GM19324 (cell line): ENCODE results near the gene METTL16.

ENCODE experiments used
- ATAC-seq: cut with Tn5 transposase; IDR thresholded peaks from one replicate; pipeline ENCODE4 v1.9.1; 2021; ENCODE audit warnings: mild to moderate bottlenecking, moderate library complexity; ENCODE audit not compliant: unreplicated experiment, low FRiP score

The METTL16 gene

GRCh38 chr17:2419486-2419885, 92.2 kb downstream of the METTL16 start:
- no peak for ATAC-seq

DNA sequence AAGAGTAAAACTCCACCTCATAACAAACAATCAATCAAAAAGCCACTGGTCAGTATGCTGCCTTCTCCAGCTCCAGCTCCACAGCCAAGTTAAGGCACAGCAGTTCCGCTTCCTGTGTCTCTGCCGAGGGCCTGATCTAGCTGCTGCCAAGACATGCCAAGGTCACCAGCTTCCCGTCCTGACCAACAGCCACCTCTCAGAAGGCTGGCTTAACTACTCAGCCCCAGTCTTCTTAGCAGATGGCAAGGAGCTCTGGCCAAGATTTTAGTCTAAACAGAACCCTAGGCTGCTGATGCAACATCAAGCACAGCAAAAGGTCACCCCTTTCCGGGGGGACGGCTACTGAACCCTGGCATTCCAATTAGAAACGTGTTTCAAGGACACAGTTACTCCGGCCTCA, 93.1 kb downstream of the METTL16 start:
- ATAC-seq: no peak

DNA sequence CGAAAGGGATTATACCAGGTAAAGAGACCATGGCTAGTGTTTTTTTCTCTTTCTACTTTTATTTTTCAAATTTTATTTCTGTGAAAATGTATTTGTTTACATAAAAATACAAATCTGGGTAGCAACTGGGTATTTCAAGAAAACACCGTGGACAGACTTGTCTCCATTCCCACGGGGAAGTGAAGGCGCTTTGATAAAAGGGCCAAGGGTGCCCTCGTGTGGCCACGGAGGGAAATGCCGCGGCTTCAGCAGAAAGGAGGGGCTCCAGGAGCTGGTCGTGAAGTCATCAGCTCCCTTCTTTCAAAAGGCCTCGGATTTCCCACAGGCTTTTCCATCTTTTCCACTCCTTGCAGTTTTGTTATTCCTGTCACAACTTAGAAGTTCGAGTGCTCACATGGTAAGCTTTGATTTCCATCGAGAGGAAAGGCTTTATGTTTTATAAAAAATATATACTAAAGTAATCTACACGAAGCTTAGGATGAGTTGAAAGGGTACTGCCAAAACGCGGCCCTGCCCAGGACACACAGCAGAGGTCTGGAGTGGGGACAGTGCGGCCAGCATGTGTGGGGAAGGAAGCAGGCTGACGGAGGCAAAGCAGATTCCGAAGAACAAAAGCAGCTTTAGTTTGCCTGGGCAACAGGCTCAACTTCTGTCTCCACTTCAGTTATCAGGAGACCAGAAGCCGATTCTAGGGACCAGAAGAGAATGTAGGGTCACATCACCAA, 95.5 kb downstream of the METTL16 start:
- ATAC-seq: no peak

- no peak for ATAC-seq
These were observed 96.6 kb downstream of the METTL16 start for GRCh38 chr17:2415081-2415480.

DNA sequence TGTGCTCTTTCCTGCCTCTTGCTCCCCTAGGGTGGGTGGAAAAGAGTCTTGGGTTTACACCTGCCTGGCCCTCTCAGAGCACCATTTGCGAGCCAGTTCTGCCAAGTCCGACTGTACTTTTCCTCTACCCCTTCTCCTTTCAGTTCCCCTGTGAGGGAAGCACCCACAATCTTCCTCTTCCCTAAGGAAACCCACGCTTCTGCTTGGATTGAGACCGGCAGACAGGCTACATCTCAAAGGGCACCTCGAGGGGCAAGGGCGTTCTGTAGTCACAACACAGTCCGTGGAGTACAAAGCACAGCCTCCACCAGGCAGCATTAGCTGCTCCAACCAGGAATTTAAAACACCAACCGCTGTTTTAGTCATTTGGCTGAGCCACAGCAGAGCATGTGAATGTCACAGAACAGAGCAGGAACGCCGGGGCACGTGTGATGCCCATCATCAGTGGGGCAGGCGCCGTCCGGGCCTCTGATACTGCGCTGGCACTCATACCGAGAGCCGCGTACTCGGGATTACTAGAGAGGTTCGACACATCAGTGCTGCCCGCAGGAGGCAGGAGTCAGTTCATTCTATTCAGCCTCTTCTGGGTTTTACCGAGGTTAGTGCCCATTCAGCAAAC, 97.1 kb downstream of the METTL16 start:
- no peak for ATAC-seq

GRCh38 chr17:2412561-2413021, 99.1 kb downstream of the METTL16 start:
- no peak for ATAC-seq

DNA sequence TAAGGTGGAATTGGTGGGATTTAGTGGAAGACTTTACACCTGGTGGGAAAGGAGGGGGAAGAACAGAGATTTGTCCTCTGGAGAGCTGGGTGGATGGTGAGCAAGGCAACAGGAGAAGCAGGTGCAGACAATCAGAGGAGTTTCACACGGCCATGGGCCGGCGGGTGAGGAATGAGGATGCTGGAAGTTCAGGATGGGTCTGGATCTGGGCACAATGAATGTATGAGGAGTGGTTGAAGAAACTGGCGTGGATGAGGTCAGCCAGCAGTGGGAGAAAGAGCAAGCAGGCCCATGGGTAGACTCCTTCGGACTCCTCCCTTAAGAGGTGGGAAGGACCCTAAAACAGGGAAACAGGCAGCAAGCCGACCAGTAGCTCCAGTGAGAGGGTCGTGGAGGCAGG, 100.7 kb downstream of the METTL16 start:
- no peak for ATAC-seq

DNA sequence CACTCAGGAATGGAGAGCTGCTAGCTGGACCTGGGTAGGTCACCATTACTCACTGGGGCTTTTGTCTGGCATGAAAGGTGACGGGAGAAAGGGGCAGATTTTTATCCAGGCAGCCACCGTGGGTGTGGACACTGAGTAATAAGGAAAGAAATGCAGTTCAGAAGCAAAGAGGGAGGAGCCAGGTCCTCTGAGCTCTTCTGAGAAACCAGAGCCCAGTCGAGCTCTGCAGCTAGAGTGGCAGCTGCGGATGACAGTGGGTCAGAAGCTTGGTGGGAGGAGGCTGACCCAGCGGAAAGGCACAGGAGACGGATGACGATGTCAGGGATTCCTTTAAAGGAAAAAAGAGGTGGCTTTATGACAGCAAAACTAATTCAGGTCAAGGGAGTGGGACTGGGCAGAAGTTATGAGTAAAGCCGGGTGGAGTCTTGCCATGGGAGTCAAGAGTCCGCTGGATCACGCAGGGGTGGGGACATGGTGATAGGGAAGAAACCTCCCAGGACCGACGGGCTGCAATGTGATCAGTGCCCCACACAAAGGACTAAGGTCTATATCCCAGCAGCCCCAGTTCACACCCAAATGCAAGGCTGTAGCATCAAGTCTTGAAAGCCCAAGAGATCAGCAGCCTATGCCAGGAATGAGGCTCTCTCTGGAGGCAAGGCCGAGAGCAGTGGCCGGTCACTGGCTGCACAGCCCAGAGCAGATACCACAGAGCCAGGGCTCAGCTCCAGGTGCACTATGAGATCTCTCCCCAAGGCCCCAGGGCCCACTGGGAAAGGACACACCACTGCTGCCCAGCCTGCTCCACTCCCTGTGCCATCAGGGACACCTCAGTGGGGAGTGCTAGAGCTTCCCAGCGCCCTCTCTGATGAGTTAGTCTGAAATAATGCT, 104.5 kb downstream of the METTL16 start:
- no peak for ATAC-seq

DNA sequence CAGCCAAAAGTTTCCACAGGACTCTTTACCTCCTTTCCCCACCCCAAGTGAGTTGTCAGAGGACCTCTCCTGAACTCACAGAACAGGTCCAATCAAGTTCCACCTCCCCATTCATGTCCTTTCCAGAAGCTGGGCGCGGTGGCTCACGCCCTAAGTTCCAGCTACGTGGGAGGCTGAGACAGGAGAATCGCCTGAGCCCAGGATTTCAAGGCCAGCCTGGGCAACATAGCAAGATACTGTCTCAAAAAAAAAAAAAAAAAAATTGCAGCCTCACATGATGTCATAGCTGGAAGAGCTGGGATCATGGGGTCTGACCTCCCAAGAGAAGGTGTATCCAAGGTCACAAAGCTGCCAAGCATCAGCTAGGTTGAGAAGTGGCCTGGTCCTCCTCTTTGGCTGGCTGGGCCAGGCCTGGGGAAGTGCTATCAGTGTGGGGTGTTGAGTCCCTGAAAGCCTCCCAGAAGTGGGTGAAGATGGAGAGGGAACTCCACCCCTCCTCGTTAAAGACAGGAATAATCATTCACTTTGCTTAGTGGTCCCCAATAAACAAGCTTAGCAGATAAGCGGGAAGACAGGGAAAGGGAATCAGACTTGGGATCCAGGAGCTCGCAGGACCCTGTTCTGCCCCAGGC, 105.3 kb downstream of the METTL16 start:
- ATAC-seq: no peak

GRCh38 chr17:2405247-2405926, 106.3 kb downstream of the METTL16 start:
- no peak for ATAC-seq

DNA sequence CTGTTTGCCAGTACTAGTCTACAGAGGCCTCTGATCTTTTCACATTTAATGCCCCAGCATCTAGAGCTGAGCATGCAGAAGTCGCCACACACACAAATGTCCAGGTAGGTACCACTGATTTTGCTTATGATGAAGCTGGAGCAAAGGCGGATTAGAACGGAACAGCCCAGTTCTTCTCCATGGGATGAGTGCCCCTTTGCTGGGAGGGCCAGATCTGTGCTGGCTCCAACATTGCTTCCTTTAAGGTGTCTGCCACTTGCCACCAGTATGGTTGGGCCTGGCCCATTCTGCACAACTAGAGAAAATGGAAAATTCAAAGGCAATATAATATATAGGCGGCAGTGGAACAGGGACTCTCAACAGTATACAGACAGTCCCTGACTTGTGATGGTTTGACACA, 108.6 kb downstream of the METTL16 start:
- no peak for ATAC-seq

GRCh38 chr17:2402544-2402943, 109.1 kb downstream of the METTL16 start:
- no peak for ATAC-seq

GRCh38 chr17:2401426-2402221, 110.1 kb downstream of the METTL16 start:
- ATAC-seq: peak; percentile 58

- peak; percentile 43 for ATAC-seq
These were observed 110.7 kb downstream of the METTL16 start, which contains the start of gene MNT for GRCh38 chr17:2400877-2401425. MNT (minus strand) TSS chr17:2401060; CDS start chr17:2400712, 348 bp downstream.

DNA sequence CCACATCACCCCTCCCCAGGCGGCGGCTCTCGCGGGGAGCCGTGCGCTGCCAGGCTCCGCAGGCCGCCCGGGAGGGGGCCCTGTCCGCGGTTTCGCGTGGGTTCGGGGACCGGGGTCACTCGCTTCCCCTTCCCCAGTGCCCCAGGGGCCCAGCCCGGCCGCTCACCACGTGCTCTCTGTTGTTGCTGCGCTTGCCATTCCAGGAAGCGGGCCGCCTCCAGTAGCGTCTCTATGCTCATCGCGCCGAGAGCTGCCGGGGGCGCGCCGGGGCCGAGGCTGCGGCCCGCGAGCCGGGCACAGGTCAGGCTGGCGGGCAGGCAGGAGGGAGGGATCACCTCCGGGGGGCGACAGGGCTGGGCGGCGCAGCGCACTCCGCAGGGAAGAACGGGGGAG, 111.2 kb downstream of the METTL16 start:
- no peak for ATAC-seq

GRCh38 chr17:2399572-2400473, 111.9 kb downstream of the METTL16 start:
- ATAC-seq: peak; percentile 39

DNA sequence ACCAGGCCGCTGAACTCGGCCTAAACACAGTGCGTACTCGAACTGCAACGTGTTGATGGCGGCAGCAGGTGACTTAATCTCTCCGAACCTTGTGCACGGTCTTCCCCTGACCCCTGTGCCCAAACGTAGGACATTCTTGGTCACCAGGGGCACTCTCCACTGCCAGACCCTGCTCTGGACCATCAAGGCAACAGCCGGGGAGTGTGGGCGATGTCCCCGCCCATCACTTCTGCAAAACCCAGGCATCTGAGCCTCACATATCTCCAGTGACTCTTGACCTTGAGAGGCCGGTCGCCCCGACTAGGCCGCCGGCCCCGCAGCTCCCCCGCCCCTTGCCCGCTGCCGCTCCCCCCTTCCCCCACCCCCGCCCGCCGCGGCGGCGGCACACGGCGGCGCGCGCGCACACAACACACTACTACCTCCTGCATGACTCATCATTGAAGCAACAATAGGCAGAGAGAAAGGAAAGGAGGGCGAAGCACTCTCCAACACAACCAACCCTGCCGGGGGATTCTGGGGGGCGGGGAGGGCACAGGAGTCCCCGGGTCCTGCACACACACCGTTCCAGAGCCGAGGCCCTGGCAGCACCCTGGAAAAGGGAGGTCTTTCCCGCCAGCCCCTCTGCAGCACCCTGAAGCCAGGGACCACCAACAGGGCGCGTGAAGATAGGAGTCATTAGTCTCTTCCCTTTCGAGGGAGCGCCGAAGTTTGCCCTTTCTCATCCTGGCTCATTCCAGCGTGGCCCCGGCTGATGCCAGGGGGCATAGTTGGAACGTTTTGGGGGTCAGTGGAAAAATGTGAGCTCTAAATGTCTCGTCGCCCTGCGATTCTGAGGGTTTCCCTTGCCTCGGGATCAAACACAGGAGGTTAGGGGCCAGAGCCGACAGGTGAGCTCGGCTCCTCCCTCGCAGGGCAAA, 112.8 kb downstream of the METTL16 start:
- ATAC-seq: no peak
